Bronchial epithelial cell (primary cell): ENCODE data around the gene DUSP22. TPM values are rescaled to one million over a fixed set of nuclear protein-coding genes. Genes with fewer than 3 reads are reported as not detected.
A peak's percentile ranks its signal among the peaks of the same experiment; 100 is the strongest.

ENCODE experiments used
- DNase-seq: peaks from one replicate; pipeline ENCODE4 v3.0.0-alpha.2; 2010; ENCODE audit warnings: low read depth
- FAIRE-seq: peaks from 2 replicates; lab custom pipeline; 2011; peaks lifted over from hg19 to GRCh38; lab: Jason Lieb, UNC
- H3K27me3 ChIP-seq: 2 replicates; pipeline ENCODE4 v1.5.1; 2011; ENCODE audit warnings: low read length; ENCODE audit not compliant: control insufficient read depth, insufficient read depth
- H3K36me3 ChIP-seq: 2 replicates; pipeline ENCODE4 v1.5.1; 2011; ENCODE audit warnings: low read length; ENCODE audit not compliant: control insufficient read depth, insufficient read depth
- H3K4me3 ChIP-seq: 2 replicates; pipeline ENCODE4 v1.5.1; 2011; ENCODE audit warnings: mild to moderate bottlenecking, low read depth, low read length, control low read depth
- total RNA-seq: library from RNA; depleted of rRNA; stranded (reverse); fragments of >200 nt; gene quantifications from 2 replicates; pipeline ENCODE4 v1.2.1, GENCODE V29; 2014
- TF ChIP-seq, protein P1 (sequence below): IDR thresholded peaks from 2 replicates; pipeline ENCODE4 v1.5.1; 2011; ENCODE audit warnings: mild to moderate bottlenecking, moderate library complexity, low read length, control low read depth, inconsistent platforms; ENCODE audit not compliant: insufficient read depth, severe bottlenecking

DUSP22 gene
- total RNA-seq, 1 donor from 2014 or later, result 33.7 TPM

DNA sequence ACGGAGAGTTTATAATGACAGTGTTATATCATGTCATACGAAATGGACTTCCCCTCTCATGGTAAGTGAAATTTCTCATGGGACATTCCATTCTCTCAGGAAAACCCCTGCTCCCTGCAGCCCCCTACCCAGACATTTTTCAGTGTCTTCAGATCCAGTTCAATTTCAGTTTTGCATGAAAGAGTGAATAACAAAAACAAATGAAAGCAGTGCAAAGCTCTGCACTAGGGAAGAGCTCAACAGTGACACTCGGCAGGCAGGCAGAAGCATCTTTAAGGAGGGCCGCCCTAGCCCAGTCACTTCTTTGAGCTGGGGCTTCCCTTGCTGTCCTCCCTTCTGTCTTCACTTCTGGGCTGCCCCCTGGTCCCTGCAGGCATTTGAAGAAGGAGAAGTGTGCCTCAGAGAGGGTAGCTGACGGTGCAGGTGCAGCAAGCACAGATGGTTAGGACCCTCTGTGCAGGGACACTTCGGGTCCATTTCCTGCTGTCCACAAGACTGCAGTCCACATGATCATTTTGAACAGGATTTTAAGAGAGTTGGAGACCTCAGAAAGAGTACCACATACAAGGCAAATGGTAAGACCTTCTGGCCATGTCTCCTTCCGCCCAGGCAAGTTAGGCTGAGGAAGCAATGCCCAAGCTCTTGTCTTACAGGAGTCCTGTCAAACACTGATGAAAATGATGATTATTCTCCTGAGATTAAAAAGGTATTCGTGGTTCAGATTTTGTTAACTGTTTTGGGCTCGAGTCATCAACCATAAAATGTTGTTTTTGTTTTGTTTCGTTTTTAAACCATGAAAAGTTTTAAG is 5.4 kb upstream of the DUSP22 start:
- Histone ChIP-seq H3K27me3 (no peaks in the 10 kb centered on the region), H3K36me3 (no peaks in the 10 kb centered on the region), H3K4me3 (no peak overlapping the region)
- TF ChIP-seq, protein P1, sequence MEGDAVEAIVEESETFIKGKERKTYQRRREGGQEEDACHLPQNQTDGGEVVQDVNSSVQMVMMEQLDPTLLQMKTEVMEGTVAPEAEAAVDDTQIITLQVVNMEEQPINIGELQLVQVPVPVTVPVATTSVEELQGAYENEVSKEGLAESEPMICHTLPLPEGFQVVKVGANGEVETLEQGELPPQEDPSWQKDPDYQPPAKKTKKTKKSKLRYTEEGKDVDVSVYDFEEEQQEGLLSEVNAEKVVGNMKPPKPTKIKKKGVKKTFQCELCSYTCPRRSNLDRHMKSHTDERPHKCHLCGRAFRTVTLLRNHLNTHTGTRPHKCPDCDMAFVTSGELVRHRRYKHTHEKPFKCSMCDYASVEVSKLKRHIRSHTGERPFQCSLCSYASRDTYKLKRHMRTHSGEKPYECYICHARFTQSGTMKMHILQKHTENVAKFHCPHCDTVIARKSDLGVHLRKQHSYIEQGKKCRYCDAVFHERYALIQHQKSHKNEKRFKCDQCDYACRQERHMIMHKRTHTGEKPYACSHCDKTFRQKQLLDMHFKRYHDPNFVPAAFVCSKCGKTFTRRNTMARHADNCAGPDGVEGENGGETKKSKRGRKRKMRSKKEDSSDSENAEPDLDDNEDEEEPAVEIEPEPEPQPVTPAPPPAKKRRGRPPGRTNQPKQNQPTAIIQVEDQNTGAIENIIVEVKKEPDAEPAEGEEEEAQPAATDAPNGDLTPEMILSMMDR, result no peak
- FAIRE-seq (no peak), DNase-seq (no peak)

DNA sequence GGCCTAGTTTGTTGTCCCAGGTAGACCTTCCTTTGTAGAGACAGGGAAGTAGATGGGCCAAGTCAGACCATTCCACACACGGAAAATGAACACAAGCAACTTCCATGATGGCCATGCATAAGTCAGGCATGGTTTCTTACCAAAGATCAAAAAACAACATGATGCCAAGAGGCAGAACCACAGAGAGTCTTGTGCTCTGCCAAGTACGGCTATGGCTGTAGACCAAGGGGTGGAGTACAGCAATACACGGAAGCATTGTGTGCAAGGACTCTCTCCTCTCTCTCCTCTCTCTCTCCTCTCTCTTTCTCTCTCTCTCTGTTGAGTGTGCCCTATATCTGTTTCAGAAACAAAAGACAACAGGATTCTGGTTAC is 4.8 kb upstream of the DUSP22 start:
- TF ChIP-seq, protein P1, result no peak
- FAIRE-seq (peak; percentile 32), DNase-seq (no peak)
- Histone ChIP-seq H3K4me3 (no peak overlapping the region), H3K27me3 (no peaks in the 10 kb centered on the region), H3K36me3 (no peaks in the 10 kb centered on the region)

DNA sequence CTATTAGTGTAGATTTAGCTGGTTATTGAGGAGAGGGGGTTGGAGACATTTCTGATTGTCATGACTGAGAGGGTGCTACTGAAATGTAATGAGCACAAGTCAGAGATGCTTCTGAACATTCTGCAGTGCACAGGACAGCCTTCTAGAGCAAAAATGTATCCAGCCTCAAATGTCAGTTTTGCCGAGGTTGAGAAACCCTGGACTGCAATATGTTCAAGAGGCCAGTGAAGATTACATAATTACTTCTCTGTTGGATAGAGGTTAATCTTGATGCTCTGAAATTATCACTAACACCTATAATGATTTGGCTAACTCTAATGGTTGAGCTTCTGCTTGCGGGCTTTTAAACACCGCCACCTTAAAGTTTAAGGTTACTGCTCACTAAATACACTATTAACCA is 3.4 kb upstream of the DUSP22 start:
- no peaks in the 10 kb centered on the region for H3K27me3 ChIP-seq
- no peak overlapping the region for H3K4me3 ChIP-seq
- DNase-seq, result no peak
- no peak for FAIRE-seq
- H3K36me3 ChIP-seq, result no peaks in the 10 kb centered on the region
- TF ChIP-seq, protein P1, result no peak

DNA sequence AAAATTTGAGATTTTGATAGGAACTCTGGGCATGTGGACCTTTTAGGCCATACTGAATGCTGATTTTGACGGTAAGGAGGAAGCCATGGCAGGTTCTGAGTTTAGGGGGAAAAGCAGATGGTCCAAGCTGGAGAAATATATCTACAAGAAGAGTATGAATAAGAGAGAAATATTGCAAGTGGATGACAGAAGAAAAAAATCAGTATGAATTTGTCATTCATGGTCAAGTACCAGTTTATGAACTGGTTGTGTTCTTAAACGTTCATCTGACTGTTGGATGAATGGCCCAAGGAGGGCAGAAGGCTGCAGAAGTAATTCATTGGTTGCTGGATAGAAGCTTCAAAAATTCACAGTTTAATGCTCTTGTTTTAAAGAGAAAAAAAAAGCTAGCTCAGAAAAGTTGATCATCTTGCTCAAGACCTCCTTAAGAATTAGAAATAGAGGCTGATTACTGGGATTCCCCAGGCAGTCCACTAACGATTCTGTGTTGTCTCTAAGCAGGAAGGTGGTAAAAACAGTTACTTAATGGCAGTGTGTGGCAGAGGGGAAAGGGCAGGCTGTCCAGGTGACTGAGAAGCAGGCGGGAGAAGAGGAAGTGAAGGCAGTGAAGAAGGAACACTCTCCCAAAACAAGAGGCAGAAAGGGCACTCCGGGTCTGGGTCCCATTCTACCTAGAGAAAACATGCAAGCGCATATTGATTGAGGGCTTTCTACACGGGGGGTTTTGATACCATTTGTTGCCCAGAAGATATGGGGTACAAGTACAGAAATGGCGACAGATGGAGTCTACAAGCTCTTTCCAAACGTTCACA is 2.0 kb upstream of the DUSP22 start:
- TF ChIP-seq, protein P1, result no peak
- no peak for DNase-seq

DNA sequence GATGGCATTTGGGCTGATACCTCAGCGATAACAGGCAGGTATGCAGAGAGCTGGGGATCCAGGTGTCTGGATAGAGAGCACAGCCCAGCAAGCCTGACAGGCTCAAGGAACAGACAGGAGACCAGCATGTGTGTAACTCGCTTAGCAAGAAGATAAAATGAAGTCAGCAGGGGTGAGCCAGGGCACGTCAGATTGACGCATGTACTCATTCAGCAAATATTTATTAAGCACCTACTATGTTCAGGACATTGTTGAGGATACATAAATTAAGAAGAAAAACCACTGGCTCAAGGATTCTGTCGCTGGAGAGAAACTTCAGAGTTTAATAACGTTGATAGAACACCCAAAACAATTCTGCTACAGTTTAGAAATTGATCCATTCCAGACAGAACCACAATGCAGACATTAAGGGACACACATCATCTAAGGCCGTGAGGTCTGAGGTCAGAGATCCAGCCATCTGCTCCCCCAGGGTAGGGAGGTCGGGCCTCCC is 1.0 kb upstream of the DUSP22 start:
- Histone ChIP-seq H3K27me3 (no peaks in the 10 kb centered on the region), H3K4me3 (peak overlapping the region; percentile 56), H3K36me3 (no peaks in the 10 kb centered on the region)
- peak; percentile 81 for DNase-seq
- TF ChIP-seq, protein P1, result no peak
- no peak for FAIRE-seq

More for the DNA sequence above, 2.0 kb upstream of the DUSP22 start:
- Histone ChIP-seq H3K36me3 (no peaks in the 10 kb centered on the region), H3K4me3 (no peak overlapping the region), H3K27me3 (no peaks in the 10 kb centered on the region)
- no peak for FAIRE-seq
